Panc1 (cell line): ENCODE measurements around the gene DNAAF2. TPM values are rescaled to one million over a fixed set of nuclear protein-coding genes. Genes with fewer than 3 reads are reported as not detected.

Experiments
- ATAC-seq: fragments of 200-7000 bp; cut with Tn5 transposase; 2 replicates; pipeline ENCODE4 v1.9.1; 2020; ENCODE audit warnings: mild to moderate bottlenecking, moderate library complexity
- BruUV-seq: library from RNA; stranded (reverse); fragments of 400-500 nt; replicated peaks from 2 replicates; lab custom pipeline; 2021; lab: Mats Ljungman, UMichigan
- CTCF ChIA-PET: fragments of 300-600 bp; sonication (Branson Sonifier 250); formaldehyde crosslinking; loops from one replicate; lab custom pipeline; 2022; ENCODE audit warnings: antibody characterized with exemption; lab: Charles Lee
- POLR2A ChIA-PET: fragments of 300-600 bp; sonication (Branson Sonifier 250); formaldehyde crosslinking; loops from one replicate; lab custom pipeline; 2022; ENCODE audit warnings: antibody characterized with exemption; lab: Charles Lee
- DNase-seq: peaks from one replicate; pipeline ENCODE4 v3.0.0-alpha.2; 2010; ENCODE audit warnings: low read depth, low spot score
- H3K27ac ChIP-seq: 2 replicates; pipeline ENCODE4 v1.5.1; 2011; ENCODE audit warnings: mild to moderate bottlenecking, low read length, inconsistent platforms
- H3K27me3 ChIP-seq: fragments of 200-500 bp; sonication (Bioruptor generic); 2 replicates; pipeline ENCODE4 v1.6.0; 2014; ENCODE audit warnings: low read length, inconsistent platforms; ENCODE audit not compliant: control insufficient read depth, insufficient read depth
- H3K36me3 ChIP-seq: fragments of 200-500 bp; sonication (Bioruptor generic); 2 replicates; pipeline ENCODE4 v1.5.1; 2014; ENCODE audit warnings: inconsistent platforms, mild to moderate bottlenecking, low read length, moderate library complexity; ENCODE audit not compliant: control insufficient read depth, insufficient read depth
- H3K4me1 ChIP-seq: 2 replicates; pipeline ENCODE4 v1.5.1; 2011; ENCODE audit warnings: inconsistent platforms, mild to moderate bottlenecking, low read length, moderate library complexity; ENCODE audit not compliant: control insufficient read depth, insufficient read depth
- H3K4me3 ChIP-seq, 2 experiments: 2 replicates each; pipeline ENCODE4 v1.5.1; 2011 to 2012; ENCODE audit warnings: low read depth in 2 of 2, low read length in 2 of 2, mild to moderate bottlenecking in 2 of 2, inconsistent platforms in 1 of 2, moderate library complexity in 1 of 2
- H3K9me3 ChIP-seq: fragments of 200-500 bp; sonication (Bioruptor generic); 2 replicates; pipeline ENCODE4 v1.5.1; 2014; ENCODE audit warnings: low read depth, mild to moderate bottlenecking, inconsistent platforms, low read length, moderate library complexity; ENCODE audit not compliant: control insufficient read depth, insufficient read depth
- CTCF ChIP-seq: fragments of 450-650 bp; IDR thresholded peaks from 2 replicates; pipeline ENCODE4 v1.5.1; 2017; ENCODE audit warnings: mild to moderate bottlenecking
- POLR2AphosphoS5 ChIP-seq: IDR thresholded peaks from 2 replicates; pipeline ENCODE4 v1.6.1; 2012; ENCODE audit warnings: mild to moderate bottlenecking, low read depth, low read length, moderate library complexity
- SIN3A ChIP-seq: IDR thresholded peaks from 2 replicates; pipeline ENCODE4 v1.6.1; 2012; ENCODE audit warnings: low read depth, mild to moderate bottlenecking, low read length, moderate library complexity, borderline replicate concordance; ENCODE audit not compliant: insufficient read depth
- TCF7L2 ChIP-seq: IDR thresholded peaks from 2 replicates; pipeline ENCODE4 v1.6.1; 2011; ENCODE audit warnings: mild to moderate bottlenecking, low read depth, low read length, inconsistent platforms
- in situ Hi-C: cut with HindIII; loops from 2 replicates; pipeline ENCODE4 v1.10.0; 2016; ENCODE audit warnings: low sequenced_read_pairs, low pct_unique_long_range_greater_than_20kb
- intact Hi-C: fragments of 100-400 bp; cut with micrococcal nuclease; formaldehyde crosslinking; loops from one replicate; pipeline ENCODE4 v1.10.0; 2022; ENCODE audit not compliant: unreplicated experiment
- total RNA-seq: library from RNA; stranded (reverse); gene quantifications from one replicate; pipeline ENCODE4 v1.2.1, GENCODE V29; 2021; ENCODE audit not compliant: unreplicated experiment
- TF ChIP-seq, protein P1 (sequence below), 2 experiments: IDR thresholded peaks; 2 replicates each; pipeline ENCODE4 v1.6.1; 2011 to 2012; ENCODE audit warnings: low read depth in 2 of 2, control low read depth in 1 of 2, low read length in 1 of 2, mild to moderate bottlenecking in 1 of 2, moderate library complexity in 1 of 2; ENCODE audit not compliant: insufficient read depth in 1 of 2

DNAAF2 gene
- total RNA-seq, 1 experiment from 2014 or later: 8.2 TPM

DNA sequence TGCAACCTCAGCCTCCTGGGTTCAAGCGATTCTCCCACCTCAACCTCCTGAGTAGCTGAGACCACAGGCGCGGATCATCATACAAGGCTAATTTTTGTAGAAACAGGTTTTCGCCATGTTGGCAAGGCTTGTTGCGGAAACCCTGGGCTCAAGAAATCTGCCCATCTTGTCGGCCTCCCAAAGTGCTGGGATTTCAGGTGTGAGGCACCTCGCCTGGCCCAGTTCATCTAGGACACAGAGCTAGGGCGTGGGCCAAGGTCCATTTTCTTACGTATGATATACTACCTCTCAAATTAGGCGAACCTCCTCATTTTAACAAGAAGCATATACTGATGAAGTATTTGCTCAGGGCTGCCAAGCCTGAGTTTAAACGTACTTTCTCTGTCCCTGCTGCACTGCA lies 51.0 kb downstream of the DNAAF2 start:
- CTCF ChIA-PET: no interaction called here
- peak overlapping the region; percentile 95 for H3K27ac ChIP-seq
- POLR2A ChIA-PET: interaction anchor here (0.6 kb wide), 1 partner anchor 138 kb away, joined by 6 read pairs; no protein-coding TSS in a partner anchor

DNA sequence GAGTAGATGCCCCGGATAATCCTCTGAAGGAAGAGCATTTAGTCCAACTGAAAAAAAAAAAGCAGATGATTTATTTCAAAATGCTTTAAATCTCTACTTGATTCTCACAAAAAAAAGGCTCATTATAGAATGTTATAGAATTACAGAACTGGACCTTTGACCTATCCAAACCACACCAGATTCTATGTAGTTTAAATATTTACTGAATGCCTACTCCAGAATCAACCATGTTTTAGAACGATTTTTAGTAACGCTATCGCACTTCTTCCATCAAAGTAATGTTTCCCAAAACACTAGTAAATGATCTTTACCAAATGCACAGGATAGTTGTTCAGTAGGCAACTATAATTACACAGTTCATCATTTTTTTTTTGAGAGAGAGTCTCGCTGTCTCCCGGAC lies 51.4 kb downstream of the DNAAF2 start:
- H3K27ac ChIP-seq: peak overlapping the region; percentile 95
- CTCF ChIA-PET: no interaction called here
- TF ChIP-seq TCF7L2: no peak
- no peak for TF ChIP-seq SIN3A
- TF ChIP-seq CTCF: no peak
- TF ChIP-seq POLR2AphosphoS5: no peak
- TF ChIP-seq, protein P1, sequence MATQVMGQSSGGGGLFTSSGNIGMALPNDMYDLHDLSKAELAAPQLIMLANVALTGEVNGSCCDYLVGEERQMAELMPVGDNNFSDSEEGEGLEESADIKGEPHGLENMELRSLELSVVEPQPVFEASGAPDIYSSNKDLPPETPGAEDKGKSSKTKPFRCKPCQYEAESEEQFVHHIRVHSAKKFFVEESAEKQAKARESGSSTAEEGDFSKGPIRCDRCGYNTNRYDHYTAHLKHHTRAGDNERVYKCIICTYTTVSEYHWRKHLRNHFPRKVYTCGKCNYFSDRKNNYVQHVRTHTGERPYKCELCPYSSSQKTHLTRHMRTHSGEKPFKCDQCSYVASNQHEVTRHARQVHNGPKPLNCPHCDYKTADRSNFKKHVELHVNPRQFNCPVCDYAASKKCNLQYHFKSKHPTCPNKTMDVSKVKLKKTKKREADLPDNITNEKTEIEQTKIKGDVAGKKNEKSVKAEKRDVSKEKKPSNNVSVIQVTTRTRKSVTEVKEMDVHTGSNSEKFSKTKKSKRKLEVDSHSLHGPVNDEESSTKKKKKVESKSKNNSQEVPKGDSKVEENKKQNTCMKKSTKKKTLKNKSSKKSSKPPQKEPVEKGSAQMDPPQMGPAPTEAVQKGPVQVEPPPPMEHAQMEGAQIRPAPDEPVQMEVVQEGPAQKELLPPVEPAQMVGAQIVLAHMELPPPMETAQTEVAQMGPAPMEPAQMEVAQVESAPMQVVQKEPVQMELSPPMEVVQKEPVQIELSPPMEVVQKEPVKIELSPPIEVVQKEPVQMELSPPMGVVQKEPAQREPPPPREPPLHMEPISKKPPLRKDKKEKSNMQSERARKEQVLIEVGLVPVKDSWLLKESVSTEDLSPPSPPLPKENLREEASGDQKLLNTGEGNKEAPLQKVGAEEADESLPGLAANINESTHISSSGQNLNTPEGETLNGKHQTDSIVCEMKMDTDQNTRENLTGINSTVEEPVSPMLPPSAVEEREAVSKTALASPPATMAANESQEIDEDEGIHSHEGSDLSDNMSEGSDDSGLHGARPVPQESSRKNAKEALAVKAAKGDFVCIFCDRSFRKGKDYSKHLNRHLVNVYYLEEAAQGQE (IDR thresholded peaks at IDR 0.05; ENCODE audit: insufficient read depth in 1 of 2, low read depth in 2 of 2, low read length in 1 of 2): no peak

More for the DNA sequence above, 51.0 kb downstream of the DNAAF2 start:
- no peak for DNase-seq
- Histone ChIP-seq H3K36me3 (peaks cover 21% of the 10 kb centered on the region), H3K4me1 (peaks cover 15% of the 10 kb centered on the region), H3K27me3 (no peaks in the 10 kb centered on the region), H3K4me3 (peak overlapping the region; percentile 92 to 93), H3K9me3 (no peaks in the 10 kb centered on the region)
- no TSS peak for BruUV-seq
- TF ChIP-seq TCF7L2: no peak
- TF ChIP-seq, protein P1 (IDR thresholded peaks at IDR 0.05; ENCODE audit: insufficient read depth in 1 of 2, low read depth in 2 of 2, low read length in 1 of 2): no peak
- TF ChIP-seq SIN3A: no peak
- TF ChIP-seq POLR2AphosphoS5: no peak
- TF ChIP-seq CTCF: no peak
- in situ Hi-C loops: no loop called here
- ATAC-seq: no peak
- intact Hi-C loops: no loop called here

More for the DNA sequence above, 51.4 kb downstream of the DNAAF2 start:
- H3K27me3 ChIP-seq: no peaks in the 10 kb centered on the region
- intact Hi-C loops (no loop called here), in situ Hi-C loops (no loop called here)
- no peaks in the 10 kb centered on the region for H3K9me3 ChIP-seq
- peaks cover 21% of the 10 kb centered on the region for H3K36me3 ChIP-seq
- ATAC-seq: no peak
- no TSS peak for BruUV-seq
- DNase-seq: no peak
- peak overlapping the region; percentile 92 to 93 for H3K4me3 ChIP-seq
- POLR2A ChIA-PET: interaction anchor here (0.6 to 0.7 kb wide), 2 partner anchors 30 to 57 kb away, joined by 3 to 6 read pairs; no protein-coding TSS in a partner anchor
- peaks cover 15% of the 10 kb centered on the region for H3K4me1 ChIP-seq
